HEK293 (cell line): ENCODE results near the gene ACSBG1.

Experiments
- CTCF ChIA-PET: fragments of 350-600 bp; formaldehyde crosslinking; extraction: SDS; loops from one replicate; lab custom pipeline; 2021; ENCODE audit warnings: antibody characterized with exemption; lab: Yijun Ruan, JAX
- POLR2A ChIA-PET: fragments of 300-600 bp; formaldehyde crosslinking; extraction: SDS; loops from one replicate; lab custom pipeline; 2020; ENCODE audit warnings: antibody characterized with exemption, inconsistent platforms; lab: Yijun Ruan, JAX
- H3K27ac ChIP-seq: fragments of 200-500 bp; sonication (Bioruptor generic); 2 replicates; pipeline ENCODE4 v1.5.1; 2014; ENCODE audit warnings: low read depth, low read length, control low read depth, inconsistent platforms; ENCODE audit errors: extremely low read depth
- H3K36me3 ChIP-seq, 2 experiments: fragments of 200-500 bp in 1 of 2; sonication (Bioruptor generic) in 1 of 2; 1 replicate in 1 of 2; 2 replicates in 1 of 2; pipeline ENCODE4 v1.5.1; 2014 to 2017; ENCODE audit warnings: inconsistent platforms in 2 of 2, low read length in 2 of 2; ENCODE audit not compliant: control insufficient read depth in 2 of 2, insufficient read depth in 1 of 2
- H3K4me1 ChIP-seq: fragments of 200-500 bp; sonication (Bioruptor generic); 2 replicates; pipeline ENCODE4 v1.5.1; 2014; ENCODE audit warnings: mild to moderate bottlenecking, low read length, inconsistent platforms; ENCODE audit not compliant: control insufficient read depth, insufficient read depth
- H3K4me3 ChIP-seq: 2 replicates; pipeline ENCODE4 v1.5.1; 2011; ENCODE audit warnings: low read depth, mild to moderate bottlenecking, control low read depth, low read length, moderate library complexity
- H3K9me3 ChIP-seq: fragments of 200-500 bp; sonication (Bioruptor generic); 2 replicates; pipeline ENCODE4 v1.5.1; 2014; ENCODE audit warnings: low read depth, low read length, inconsistent platforms; ENCODE audit not compliant: control insufficient read depth, insufficient read depth
- MEIS1 ChIP-seq: sonication (generic); formaldehyde crosslinking; IDR thresholded peaks from 2 replicates; pipeline ENCODE4 v1.8.1; 2022; ENCODE audit warnings: missing genetic modification reagents, mild to moderate bottlenecking, borderline replicate concordance
- REST ChIP-seq: fragments of 450-650 bp; formaldehyde crosslinking; IDR thresholded peaks from 2 replicates; pipeline ENCODE4 v1.5.1; 2016; ENCODE audit warnings: missing biosample characterization, missing genetic modification characterization
- TSHZ1 ChIP-seq: fragments of 450-650 bp; formaldehyde crosslinking; IDR thresholded peaks from 2 replicates; pipeline ENCODE4 v1.5.1; 2016; ENCODE audit warnings: missing biosample characterization, missing genetic modification characterization, borderline replicate concordance
- ZBTB11 ChIP-seq: fragments of 450-650 bp; formaldehyde crosslinking; conservative IDR thresholded peaks from 2 replicates; pipeline ENCODE4 v1.5.1; 2016; ENCODE audit warnings: low read depth, missing biosample characterization, missing genetic modification characterization
- ZNF157 ChIP-seq: fragments of 450-650 bp; formaldehyde crosslinking; IDR thresholded peaks from 2 replicates; pipeline ENCODE4 v1.5.1; 2016; ENCODE audit warnings: missing biosample characterization, missing genetic modification characterization
- ZNF16 ChIP-seq: fragments of 450-650 bp; formaldehyde crosslinking; IDR thresholded peaks from 2 replicates; pipeline ENCODE4 v1.5.1; 2016; ENCODE audit warnings: low read depth, missing biosample characterization, missing genetic modification characterization
- ZNF169 ChIP-seq: fragments of 450-650 bp; formaldehyde crosslinking; IDR thresholded peaks from 2 replicates; pipeline ENCODE4 v1.5.1; 2016; ENCODE audit warnings: missing biosample characterization, missing genetic modification characterization
- ZNF174 ChIP-seq: fragments of 450-650 bp; formaldehyde crosslinking; IDR thresholded peaks from 2 replicates; pipeline ENCODE4 v1.5.0; 2017; ENCODE audit warnings: missing biosample characterization, mild to moderate bottlenecking, missing genetic modification characterization
- ZNF362 ChIP-seq: fragments of 450-650 bp; formaldehyde crosslinking; IDR thresholded peaks from 2 replicates; pipeline ENCODE4 v1.5.1; 2016; ENCODE audit warnings: missing biosample characterization, missing genetic modification characterization
- ZNF404 ChIP-seq: fragments of 450-650 bp; formaldehyde crosslinking; IDR thresholded peaks from 2 replicates; pipeline ENCODE4 v1.5.1; 2017; ENCODE audit warnings: missing biosample characterization, missing genetic modification characterization
- ZNF629 ChIP-seq: fragments of 450-650 bp; formaldehyde crosslinking; IDR thresholded peaks from 2 replicates; pipeline ENCODE4 v1.5.1; 2017; ENCODE audit warnings: missing biosample characterization, missing genetic modification characterization
- ZNF639 ChIP-seq: fragments of 450-650 bp; formaldehyde crosslinking; IDR thresholded peaks from 2 replicates; pipeline ENCODE4 v1.5.1; 2016; ENCODE audit warnings: missing biosample characterization, missing genetic modification characterization
- ZSCAN5A ChIP-seq: fragments of 450-650 bp; formaldehyde crosslinking; IDR thresholded peaks from 2 replicates; pipeline ENCODE4 v1.5.1; 2016; ENCODE audit warnings: missing biosample characterization, missing genetic modification characterization

The ACSBG1 gene

GRCh38 chr15:78205337-78205736 lies 29.0 kb downstream of the ACSBG1 start:
- H3K9me3 ChIP-seq: no peaks in the 10 kb centered on the region
- no peaks in the 10 kb centered on the region for H3K4me1 ChIP-seq
- H3K36me3 ChIP-seq: no peaks in the 10 kb centered on the region
- POLR2A ChIA-PET: no interaction called here
- CTCF ChIA-PET: interaction anchor here (0.7 to 2.8 kb wide), 3 partner anchors 10 to 126 kb away, joined by 3 to 33 read pairs (median 14); no protein-coding TSS in a partner anchor
- TF ChIP-seq TSHZ1 (no peak), ZNF16 (tag by site-specific recombination) (no peak), ZNF157 (no peak), ZNF362 (tag by site-specific recombination) (no peak), MEIS1 (no peak), ZNF639 (tag by site-specific recombination) (no peak), ZNF629 (no peak), ZBTB11 (tag by site-specific recombination) (no peak), ZNF404 (tag by site-specific recombination) (no peak), REST (tag by site-specific recombination) (no peak), ZNF174 (tag by site-specific recombination) (no peak), ZNF169 (no peak), ZSCAN5A (tag by site-specific recombination) (no peak)
- TF ChIP-seq, all 188 proteins: peak for 0
- no peak overlapping the region for H3K4me3 ChIP-seq
- H3K27ac ChIP-seq: no peak overlapping the region
